Raji (cell line): ENCODE measurements around the gene STX12.

Experiments
- POLR2A ChIP-seq: IDR thresholded peaks from 2 replicates; pipeline ENCODE4 v1.6.1; 2011; ENCODE audit warnings: low read depth, low read length, control low read depth; ENCODE audit not compliant: insufficient read depth

The STX12 gene

GRCh38 chr1:27770293-27770830 lies 2.7 kb upstream of the STX12 start:
- TF ChIP-seq POLR2A, result no peak

GRCh38 chr1:27772036-27772931 lies 735 bp upstream of the STX12 start:
- TF ChIP-seq POLR2A, result no peak

GRCh38 chr1:27773826-27774445 lies 917 bp downstream of the STX12 start:
- no peak for TF ChIP-seq POLR2A

- no peak for TF ChIP-seq POLR2A
These were observed 1.6 kb downstream of the STX12 start for GRCh38 chr1:27774654-27775053.

GRCh38 chr1:27778056-27778455 lies 5.0 kb downstream of the STX12 start:
- no peak for TF ChIP-seq POLR2A

- TF ChIP-seq POLR2A, result no peak
These were observed 6.1 kb downstream of the STX12 start for GRCh38 chr1:27779122-27779521.

- TF ChIP-seq POLR2A, result no peak
These were observed 9.9 kb downstream of the STX12 start for GRCh38 chr1:27782950-27783349.

GRCh38 chr1:27784700-27785099 lies 11.7 kb downstream of the STX12 start:
- TF ChIP-seq POLR2A, result no peak

GRCh38 chr1:27785781-27786455 lies 12.9 kb downstream of the STX12 start:
- no peak for TF ChIP-seq POLR2A

GRCh38 chr1:27787895-27788294 lies 14.9 kb downstream of the STX12 start:
- no peak for TF ChIP-seq POLR2A

- TF ChIP-seq POLR2A, result no peak
These were observed 16.6 kb downstream of the STX12 start for GRCh38 chr1:27789540-27790041.

GRCh38 chr1:27795601-27796000 lies 22.6 kb downstream of the STX12 start:
- TF ChIP-seq POLR2A, result no peak

- no peak for TF ChIP-seq POLR2A
These were observed 31.8 kb downstream of the STX12 start for GRCh38 chr1:27804791-27805190.

- no peak for TF ChIP-seq POLR2A
These were observed 33.7 kb downstream of the STX12 start for GRCh38 chr1:27806758-27807157.

GRCh38 chr1:27807385-27807784 lies 34.4 kb downstream of the STX12 start:
- TF ChIP-seq POLR2A, result no peak
